ENCODE results near the gene PDIK1L.
A peak's percentile ranks its signal among the peaks of the same experiment; 100 is the strongest.

Gene PDIK1L

GRCh38 chr1:26111530-26112406 is at the start of gene PDIK1L:
Gene PDIK1L, plus strand, starts transcription at chr1:26111824. Its CDS starts 2,485 bp downstream, at chr1:26114309.
- DNase-seq (ENCODE audit: low read depth in 2 of 2): peak; percentile 84 to 92

- no peak for DNase-seq (ENCODE audit: low read depth in 2 of 2)
These were observed 47.1 kb upstream of the PDIK1L start for GRCh38 chr1:26064553-26064952.

GRCh38 chr1:26066160-26066559 is 45.5 kb upstream of the PDIK1L start:
- no peak for DNase-seq (ENCODE audit: low read depth in 2 of 2)

GRCh38 chr1:26066857-26067256 is 44.8 kb upstream of the PDIK1L start:
- no peak for DNase-seq (ENCODE audit: low read depth in 2 of 2)

- DNase-seq (ENCODE audit: low read depth in 2 of 2): no peak
These were observed 44.2 kb upstream of the PDIK1L start, which contains the start of gene TRIM63 for GRCh38 chr1:26067432-26067911. Gene TRIM63, minus strand, starts transcription at chr1:26067630. Its CDS starts 136 bp downstream, at chr1:26067494.

GRCh38 chr1:26069941-26070295 is 41.7 kb upstream of the PDIK1L start:
- DNase-seq (ENCODE audit: low read depth in 2 of 2): no peak

- no peak for DNase-seq (ENCODE audit: low read depth in 2 of 2)
These were observed 41.2 kb upstream of the PDIK1L start for GRCh38 chr1:26070296-26070962.

- DNase-seq (ENCODE audit: low read depth in 2 of 2): no peak
These were observed 40.7 kb upstream of the PDIK1L start for GRCh38 chr1:26070963-26071342.

- DNase-seq (ENCODE audit: low read depth in 2 of 2): no peak
These were observed 39.3 kb upstream of the PDIK1L start for GRCh38 chr1:26072305-26072704.

GRCh38 chr1:26075421-26076144 is 36.0 kb upstream of the PDIK1L start:
- DNase-seq (ENCODE audit: low read depth in 2 of 2): no peak

- DNase-seq (ENCODE audit: low read depth in 2 of 2): no peak
These were observed 34.1 kb upstream of the PDIK1L start for GRCh38 chr1:26077524-26077923.

GRCh38 chr1:26078286-26079177 is 33.1 kb upstream of the PDIK1L start:
- no peak for DNase-seq (ENCODE audit: low read depth in 2 of 2)

- DNase-seq (ENCODE audit: low read depth in 2 of 2): no peak
These were observed 32.5 kb upstream of the PDIK1L start for GRCh38 chr1:26079178-26079563.

- DNase-seq (ENCODE audit: low read depth in 2 of 2): no peak
These were observed 31.4 kb upstream of the PDIK1L start for GRCh38 chr1:26079960-26080814.

- DNase-seq (ENCODE audit: low read depth in 2 of 2): no peak
These were observed 30.2 kb upstream of the PDIK1L start for GRCh38 chr1:26081267-26082019.

GRCh38 chr1:26082020-26082350 is 29.6 kb upstream of the PDIK1L start:
- DNase-seq (ENCODE audit: low read depth in 2 of 2): no peak

GRCh38 chr1:26083208-26083607 is 28.4 kb upstream of the PDIK1L start:
- no peak for DNase-seq (ENCODE audit: low read depth in 2 of 2)

GRCh38 chr1:26084091-26084561 is 27.5 kb upstream of the PDIK1L start:
- no peak for DNase-seq (ENCODE audit: low read depth in 2 of 2)

GRCh38 chr1:26084844-26085243 is 26.8 kb upstream of the PDIK1L start:
- no peak for DNase-seq (ENCODE audit: low read depth in 2 of 2)

- no peak for DNase-seq (ENCODE audit: low read depth in 2 of 2)
These were observed 22.5 kb upstream of the PDIK1L start for GRCh38 chr1:26089125-26089524.

Measured in stimulated activated CD8-positive, alpha-beta memory T cell treated with anti-CD3 and anti-CD28 coated beads, Interleukin-15, amount 100 ng/mL, for 48 hours (primary cell).